ENCODE data around the gene TAF15.

The TAF15 gene

GRCh38 chr17:35847006-35847405 lies 37.7 kb downstream of the TAF15 start:
- Histone ChIP-seq H3K9me3 (ENCODE audit: severe bottlenecking) (no peaks in the 10 kb centered on the region), H3K4me3 (ENCODE audit: low read depth, low read length) (no peak overlapping the region), H3K27me3 (ENCODE audit: insufficient read depth, low read depth, severe bottlenecking) (no peaks in the 10 kb centered on the region), H3K36me3 (peaks cover 74% of the 10 kb centered on the region), H3K27ac (no peak overlapping the region)
- TF ChIP-seq CTCF (IDR thresholded peaks at IDR 0.05; ENCODE audit: low read depth, low read length): no peak
- no peak for DNase-seq

GRCh38 chr17:35847633-35848373 lies 38.5 kb downstream of the TAF15 start:
- H3K9me3 ChIP-seq (ENCODE audit: severe bottlenecking): no peaks in the 10 kb centered on the region
- peaks cover 74% of the 10 kb centered on the region for H3K36me3 ChIP-seq
- no peak overlapping the region for H3K4me3 ChIP-seq (ENCODE audit: low read depth, low read length)
- no peak for TF ChIP-seq CTCF (IDR thresholded peaks at IDR 0.05; ENCODE audit: low read depth, low read length)
- no peak overlapping the region for H3K27ac ChIP-seq
- DNase-seq: no peak
- no peaks in the 10 kb centered on the region for H3K27me3 ChIP-seq (ENCODE audit: insufficient read depth, low read depth, severe bottlenecking)

GRCh38 chr17:35849469-35850348 lies 40.4 kb downstream of the TAF15 start:
- peak; percentile 60 for DNase-seq
- Histone ChIP-seq H3K27ac (no peak overlapping the region), H3K27me3 (ENCODE audit: insufficient read depth, low read depth, severe bottlenecking) (no peaks in the 10 kb centered on the region), H3K36me3 (peaks cover 58% of the 10 kb centered on the region), H3K4me3 (ENCODE audit: low read depth, low read length) (no peak overlapping the region), H3K9me3 (ENCODE audit: severe bottlenecking) (no peaks in the 10 kb centered on the region)
- peak; percentile 68 for TF ChIP-seq CTCF (IDR thresholded peaks at IDR 0.05; ENCODE audit: low read depth, low read length)

- peaks cover 18% of the 10 kb centered on the region for H3K36me3 ChIP-seq
- H3K27me3 ChIP-seq (ENCODE audit: insufficient read depth, low read depth, severe bottlenecking): no peaks in the 10 kb centered on the region
- H3K4me3 ChIP-seq (ENCODE audit: low read depth, low read length): no peak overlapping the region
- H3K27ac ChIP-seq: no peak overlapping the region
- DNase-seq: no peak
- no peak for TF ChIP-seq CTCF (IDR thresholded peaks at IDR 0.05; ENCODE audit: low read depth, low read length)
- no peaks in the 10 kb centered on the region for H3K9me3 ChIP-seq (ENCODE audit: severe bottlenecking)
Measured at GRCh38 chr17:35855965-35856364, 46.7 kb downstream of the TAF15 start.

GRCh38 chr17:35856603-35857002 lies 47.3 kb downstream of the TAF15 start:
- H3K27ac ChIP-seq: no peak overlapping the region
- H3K27me3 ChIP-seq (ENCODE audit: insufficient read depth, low read depth, severe bottlenecking): no peaks in the 10 kb centered on the region
- no peaks in the 10 kb centered on the region for H3K9me3 ChIP-seq (ENCODE audit: severe bottlenecking)
- no peak overlapping the region for H3K4me3 ChIP-seq (ENCODE audit: low read depth, low read length)
- no peak for DNase-seq
- peaks cover 18% of the 10 kb centered on the region for H3K36me3 ChIP-seq
- TF ChIP-seq CTCF (IDR thresholded peaks at IDR 0.05; ENCODE audit: low read depth, low read length): no peak

Data from WERI-Rb-1 (cell line).